PC-9 (cell line): ENCODE results near the gene SEMA3E.

ENCODE experiments used
- EZH2 ChIP-seq: fragments of 200-600 bp; sonication (generic); IDR thresholded peaks from 2 replicates; pipeline ENCODE4 v1.8.0; 2017; ENCODE audit warnings: antibody characterized with exemption, low read depth
- TF ChIP-seq, protein P1 (sequence below): fragments of 200-600 bp; sonication (generic); conservative IDR thresholded peaks from 2 replicates; pipeline ENCODE4 v1.6.1; 2017; ENCODE audit warnings: mixed run types, antibody characterized with exemption, mild to moderate bottlenecking, moderate library complexity

DNA sequence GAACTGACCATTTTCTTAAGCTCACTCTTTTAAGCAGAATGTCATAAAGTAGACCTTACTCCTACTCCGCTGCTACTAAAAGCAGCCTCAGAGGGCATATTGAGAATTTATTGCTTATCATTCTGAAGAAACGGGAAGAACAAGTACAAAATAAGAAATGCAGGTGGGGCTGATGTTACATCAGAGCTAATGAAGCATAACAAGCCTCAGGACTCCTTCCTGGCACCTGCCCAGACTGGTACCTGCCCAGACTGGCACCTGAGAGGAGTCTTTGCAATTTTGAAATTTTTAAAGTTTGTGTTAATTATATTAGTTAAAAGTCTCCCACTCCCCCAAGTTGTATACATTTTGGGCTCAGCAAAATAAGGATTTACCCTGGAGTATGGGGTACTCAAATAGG lies 162.4 kb downstream of the SEMA3E start:
- TF ChIP-seq, protein P1, sequence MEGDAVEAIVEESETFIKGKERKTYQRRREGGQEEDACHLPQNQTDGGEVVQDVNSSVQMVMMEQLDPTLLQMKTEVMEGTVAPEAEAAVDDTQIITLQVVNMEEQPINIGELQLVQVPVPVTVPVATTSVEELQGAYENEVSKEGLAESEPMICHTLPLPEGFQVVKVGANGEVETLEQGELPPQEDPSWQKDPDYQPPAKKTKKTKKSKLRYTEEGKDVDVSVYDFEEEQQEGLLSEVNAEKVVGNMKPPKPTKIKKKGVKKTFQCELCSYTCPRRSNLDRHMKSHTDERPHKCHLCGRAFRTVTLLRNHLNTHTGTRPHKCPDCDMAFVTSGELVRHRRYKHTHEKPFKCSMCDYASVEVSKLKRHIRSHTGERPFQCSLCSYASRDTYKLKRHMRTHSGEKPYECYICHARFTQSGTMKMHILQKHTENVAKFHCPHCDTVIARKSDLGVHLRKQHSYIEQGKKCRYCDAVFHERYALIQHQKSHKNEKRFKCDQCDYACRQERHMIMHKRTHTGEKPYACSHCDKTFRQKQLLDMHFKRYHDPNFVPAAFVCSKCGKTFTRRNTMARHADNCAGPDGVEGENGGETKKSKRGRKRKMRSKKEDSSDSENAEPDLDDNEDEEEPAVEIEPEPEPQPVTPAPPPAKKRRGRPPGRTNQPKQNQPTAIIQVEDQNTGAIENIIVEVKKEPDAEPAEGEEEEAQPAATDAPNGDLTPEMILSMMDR: no peak
- no peak for TF ChIP-seq EZH2
